NB4 (cell line): ENCODE measurements around the gene PTGER1.

Source experiments
- MYC ChIP-seq: IDR thresholded peaks from 2 replicates; pipeline ENCODE4 v1.6.1; 2011; ENCODE audit warnings: low read depth, low read length
- POLR2A ChIP-seq: IDR thresholded peaks from 2 replicates; pipeline ENCODE4 v1.6.1; 2011; ENCODE audit warnings: mild to moderate bottlenecking; ENCODE audit not compliant: insufficient read length; ENCODE audit errors: extremely low read depth
- TF ChIP-seq, protein P1 (sequence below): IDR thresholded peaks from one replicate; pipeline ENCODE4 v1.5.1; 2012; ENCODE audit warnings: low read depth, low read length
- TF ChIP-seq, protein P2 (sequence below): IDR thresholded peaks from 2 replicates; pipeline ENCODE4 v1.6.1; 2011; ENCODE audit warnings: low read depth, low read length

DNA sequence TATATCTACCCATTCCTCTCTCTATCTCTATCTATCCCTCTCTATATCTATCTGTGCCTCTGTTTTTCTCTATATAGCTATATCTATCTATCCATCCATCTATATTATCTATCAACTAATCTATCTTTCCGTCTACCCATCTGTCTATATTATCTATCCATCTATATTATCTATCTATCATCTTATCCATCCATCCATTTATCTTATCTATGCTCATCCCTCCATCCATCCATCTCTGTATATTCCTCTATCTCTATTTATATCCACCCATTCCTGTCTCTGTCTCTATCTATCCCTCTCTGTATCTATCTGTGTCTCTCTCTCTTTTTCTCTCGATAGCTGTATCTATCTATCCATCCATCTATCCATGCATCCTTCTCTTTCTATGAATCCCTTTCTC is 14.2 kb downstream of the PTGER1 start:
- TF ChIP-seq, protein P1, sequence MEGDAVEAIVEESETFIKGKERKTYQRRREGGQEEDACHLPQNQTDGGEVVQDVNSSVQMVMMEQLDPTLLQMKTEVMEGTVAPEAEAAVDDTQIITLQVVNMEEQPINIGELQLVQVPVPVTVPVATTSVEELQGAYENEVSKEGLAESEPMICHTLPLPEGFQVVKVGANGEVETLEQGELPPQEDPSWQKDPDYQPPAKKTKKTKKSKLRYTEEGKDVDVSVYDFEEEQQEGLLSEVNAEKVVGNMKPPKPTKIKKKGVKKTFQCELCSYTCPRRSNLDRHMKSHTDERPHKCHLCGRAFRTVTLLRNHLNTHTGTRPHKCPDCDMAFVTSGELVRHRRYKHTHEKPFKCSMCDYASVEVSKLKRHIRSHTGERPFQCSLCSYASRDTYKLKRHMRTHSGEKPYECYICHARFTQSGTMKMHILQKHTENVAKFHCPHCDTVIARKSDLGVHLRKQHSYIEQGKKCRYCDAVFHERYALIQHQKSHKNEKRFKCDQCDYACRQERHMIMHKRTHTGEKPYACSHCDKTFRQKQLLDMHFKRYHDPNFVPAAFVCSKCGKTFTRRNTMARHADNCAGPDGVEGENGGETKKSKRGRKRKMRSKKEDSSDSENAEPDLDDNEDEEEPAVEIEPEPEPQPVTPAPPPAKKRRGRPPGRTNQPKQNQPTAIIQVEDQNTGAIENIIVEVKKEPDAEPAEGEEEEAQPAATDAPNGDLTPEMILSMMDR: no peak
- TF ChIP-seq POLR2A (no peak), MYC (no peak)
- TF ChIP-seq, protein P2, sequence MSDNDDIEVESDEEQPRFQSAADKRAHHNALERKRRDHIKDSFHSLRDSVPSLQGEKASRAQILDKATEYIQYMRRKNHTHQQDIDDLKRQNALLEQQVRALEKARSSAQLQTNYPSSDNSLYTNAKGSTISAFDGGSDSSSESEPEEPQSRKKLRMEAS: no peak
